Inferior parietal cortex (tissue), 1 donor: ENCODE measurements around the gene UBE3A.
"Not testable (repeated sequence)": the region's sequence is repeated elsewhere in the genome, so short reads cannot be mapped to it uniquely, and the experiment has no call there.

Experiments
- DNase-seq: peaks from one replicate; pipeline ENCODE4 v3.0.0-alpha.2; 2016; ENCODE audit errors: extremely low spot score

UBE3A gene

DNA sequence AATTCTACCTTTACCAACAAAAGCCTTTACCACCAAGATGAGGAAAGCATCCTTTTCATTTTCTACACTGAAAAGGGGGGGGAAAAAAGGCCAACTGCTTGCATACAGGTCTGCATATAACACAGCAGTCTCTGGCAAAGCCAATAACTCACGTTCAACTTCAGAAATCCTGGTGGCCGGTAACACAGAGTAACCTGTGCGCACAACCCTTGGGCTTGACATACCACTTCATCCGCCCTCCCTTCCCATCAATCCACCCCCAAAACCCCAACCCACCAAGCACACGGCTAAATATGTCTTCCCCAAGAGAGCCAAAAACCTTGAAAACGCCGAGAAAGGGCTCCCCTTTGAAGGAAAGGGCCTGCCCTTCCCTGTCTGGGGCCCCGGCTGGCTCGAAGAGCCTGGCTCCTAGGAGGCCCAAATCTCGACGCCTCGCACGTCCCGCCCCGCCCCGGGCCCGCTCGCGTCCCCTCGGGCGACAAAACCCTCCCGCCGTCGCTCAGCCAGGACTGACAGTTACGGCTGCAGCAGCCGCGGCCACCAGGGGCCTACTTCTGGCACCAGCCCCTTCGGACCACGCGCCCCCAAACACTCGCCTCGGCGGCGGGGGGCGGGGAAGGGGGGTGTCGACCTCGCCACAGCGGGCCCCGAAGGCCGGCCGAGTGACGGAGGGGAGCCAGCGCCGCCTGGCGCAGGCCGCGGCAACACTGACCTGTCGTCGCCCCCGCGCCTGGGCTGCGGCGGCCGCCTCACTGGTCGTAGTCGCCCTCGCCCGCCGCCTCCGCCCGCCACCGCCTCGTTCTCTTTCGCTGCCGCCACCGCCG is 835 bp downstream of the UBE3A start:
- no peak for DNase-seq

DNA sequence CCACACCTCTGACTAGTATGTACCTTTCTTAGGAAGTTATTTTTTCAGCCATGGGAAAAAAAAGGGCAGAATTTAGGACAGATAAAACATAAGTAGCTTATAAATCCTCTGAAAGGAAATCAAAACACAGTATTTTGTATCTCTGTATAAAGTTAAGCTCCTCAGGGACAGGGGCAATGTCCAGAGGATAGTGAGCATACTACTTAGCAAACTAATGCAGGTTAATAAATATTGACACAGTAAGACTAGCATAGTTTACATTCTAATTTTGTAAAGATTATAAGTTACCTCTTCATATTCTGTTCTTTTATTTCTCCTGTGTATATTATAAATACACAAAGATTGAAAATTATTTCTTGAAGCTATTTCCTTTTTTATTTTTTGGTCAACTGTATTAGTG is 2.1 kb downstream of the UBE3A start:
- DNase-seq = no peak

DNA sequence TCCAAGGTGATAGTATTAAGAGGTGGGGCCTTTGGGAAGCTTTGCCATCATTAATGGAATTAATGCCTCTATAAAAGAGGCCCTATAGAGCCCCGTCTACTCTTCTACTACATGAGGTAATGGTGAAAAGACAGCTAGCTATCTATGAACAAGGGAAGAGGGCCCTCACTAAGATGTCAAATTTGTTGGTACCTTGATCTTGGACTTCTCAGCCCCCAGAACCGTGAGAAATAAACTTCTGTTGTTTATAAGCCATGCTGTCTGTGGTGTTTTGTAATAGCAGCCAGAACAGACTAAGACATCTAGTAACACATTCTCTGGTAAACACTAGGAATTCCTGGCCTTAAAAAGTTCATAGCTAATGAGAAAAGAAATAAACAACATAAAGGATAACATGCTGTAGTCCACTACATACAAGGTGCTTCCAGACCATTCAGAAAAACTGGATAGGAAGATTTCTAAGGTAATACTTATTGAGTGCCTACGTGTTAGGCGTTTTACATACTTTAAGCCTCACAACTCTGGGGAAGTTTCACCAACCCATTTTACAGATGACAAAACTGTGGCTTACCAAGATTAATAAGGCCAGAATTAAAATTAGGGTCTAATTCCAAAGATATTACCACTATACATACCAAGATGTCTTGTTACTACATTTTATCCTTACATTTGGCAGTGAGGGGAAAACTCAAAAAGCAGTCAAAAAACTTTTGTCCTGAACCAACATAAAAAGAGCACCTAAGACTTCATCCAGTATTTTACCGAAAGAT is 3.2 kb downstream of the UBE3A start:
- no peak for DNase-seq

DNA sequence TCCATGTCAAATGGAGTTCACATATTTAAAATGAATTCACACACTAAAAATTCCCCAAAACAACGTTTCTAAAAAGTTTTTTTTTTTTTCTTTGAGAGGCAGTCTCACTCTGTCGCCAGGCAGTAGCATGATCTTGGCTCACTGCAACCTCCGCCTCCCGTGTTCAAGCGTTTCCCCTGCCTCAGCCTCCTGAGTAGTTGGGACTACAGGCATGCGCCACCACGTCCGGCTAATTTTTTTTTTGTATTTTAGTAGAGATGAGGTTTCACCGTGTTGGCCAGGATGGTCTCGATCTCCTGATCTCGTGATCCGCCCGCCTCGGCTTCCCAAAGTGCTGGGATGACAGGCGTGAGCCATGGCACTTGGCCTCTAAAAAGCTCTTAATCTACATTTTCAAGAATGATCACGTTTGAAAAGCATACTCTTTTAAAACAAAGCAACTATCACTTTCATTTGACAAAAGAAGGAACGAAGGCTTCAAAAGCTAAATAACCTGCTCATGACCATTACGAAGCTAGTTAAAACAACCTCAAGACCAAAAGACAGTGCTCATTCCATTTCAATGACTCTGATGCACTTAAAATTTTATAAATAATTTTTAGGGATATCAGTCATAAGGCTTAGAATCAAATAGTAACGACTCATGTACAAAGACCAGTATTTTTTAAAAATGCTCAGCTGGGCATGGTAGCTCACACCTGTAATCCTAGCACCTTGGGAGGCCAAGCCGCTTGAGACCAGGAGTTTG is 5.5 kb downstream of the UBE3A start:
- no peak for DNase-seq

DNA sequence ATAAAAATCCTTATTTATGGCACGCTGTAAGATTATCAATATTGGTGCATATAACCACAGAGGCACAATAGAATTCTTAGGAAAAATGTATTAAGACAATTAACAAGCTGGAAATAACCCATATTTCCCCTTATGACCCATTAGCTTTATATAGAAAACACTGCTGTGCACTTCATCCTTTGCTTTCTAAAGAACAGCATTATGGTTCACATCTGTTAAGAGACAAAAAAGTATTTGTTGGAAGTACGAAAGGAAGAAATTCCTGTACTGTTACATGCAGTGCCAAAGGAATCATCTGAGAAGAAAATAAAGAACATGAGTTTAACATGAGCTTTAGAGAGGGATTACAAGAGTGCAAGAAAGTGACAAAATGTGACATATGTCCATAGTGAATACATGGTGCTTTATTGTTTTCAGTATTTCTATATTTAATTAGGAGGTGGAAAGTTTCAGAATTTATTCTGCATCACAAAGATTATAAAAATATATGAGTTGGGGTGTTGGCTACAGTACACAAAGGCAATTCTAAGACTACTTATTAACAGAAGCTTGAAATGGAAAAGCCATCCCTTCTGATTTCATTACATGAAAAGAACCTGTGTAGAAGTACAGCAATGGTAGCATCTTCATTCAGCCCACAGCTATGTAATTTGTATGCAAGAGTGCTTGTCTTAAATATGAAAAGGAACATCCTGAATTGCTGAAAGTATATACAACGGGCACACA is 6.8 kb downstream of the UBE3A start:
- DNase-seq = no peak

DNA sequence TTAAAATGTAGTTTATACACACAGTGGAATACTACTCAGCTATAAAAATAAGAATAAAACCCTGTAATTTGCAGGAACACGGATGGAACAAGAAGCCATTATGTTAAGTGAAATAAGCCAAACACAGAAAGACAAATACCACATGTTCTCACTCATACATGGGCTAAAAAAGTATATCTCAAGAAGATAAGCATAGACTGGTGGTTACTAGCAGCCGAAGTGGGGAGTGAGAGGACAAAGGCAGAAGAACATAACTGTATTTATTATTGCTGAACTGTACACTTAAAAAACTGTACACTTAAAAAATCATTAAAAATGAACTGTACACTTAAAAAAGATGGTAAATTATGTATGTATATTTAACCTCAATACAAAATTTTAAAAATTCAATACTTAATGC is 11.0 kb downstream of the UBE3A start:
- DNase-seq = no peak

DNA sequence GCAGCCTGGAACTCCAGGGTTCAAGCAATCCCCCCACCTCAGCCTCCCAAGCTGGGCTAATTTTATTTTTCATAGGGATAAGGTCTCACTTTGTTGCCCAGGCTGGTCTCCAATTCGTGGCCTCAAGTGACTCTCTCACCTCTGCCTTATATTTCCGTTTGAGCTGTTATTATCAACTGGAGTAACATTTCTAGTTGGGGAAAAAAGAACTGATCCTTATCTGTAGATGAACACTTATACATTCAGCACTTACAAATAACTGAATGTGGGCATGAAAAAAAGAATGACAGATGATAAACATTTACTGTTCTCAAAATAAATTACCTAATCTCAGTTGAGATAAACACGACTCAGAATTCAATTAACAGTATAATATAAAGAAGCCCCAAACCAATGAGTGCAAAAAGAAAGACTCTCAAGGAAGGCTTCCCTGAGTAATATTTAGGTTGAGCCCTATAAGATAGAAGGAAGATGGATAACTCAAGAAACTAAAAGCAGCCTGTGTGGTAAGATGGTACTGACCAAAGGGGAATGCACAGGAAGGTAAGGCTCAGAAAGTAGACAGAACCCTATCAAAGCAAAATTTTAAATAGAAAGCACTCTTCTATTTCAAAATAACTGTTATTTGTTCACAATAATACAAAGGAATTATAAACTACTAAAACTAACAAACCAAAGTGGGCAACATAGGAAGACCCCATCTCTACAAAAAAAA is 11.8 kb downstream of the UBE3A start:
- no peak for DNase-seq

DNA sequence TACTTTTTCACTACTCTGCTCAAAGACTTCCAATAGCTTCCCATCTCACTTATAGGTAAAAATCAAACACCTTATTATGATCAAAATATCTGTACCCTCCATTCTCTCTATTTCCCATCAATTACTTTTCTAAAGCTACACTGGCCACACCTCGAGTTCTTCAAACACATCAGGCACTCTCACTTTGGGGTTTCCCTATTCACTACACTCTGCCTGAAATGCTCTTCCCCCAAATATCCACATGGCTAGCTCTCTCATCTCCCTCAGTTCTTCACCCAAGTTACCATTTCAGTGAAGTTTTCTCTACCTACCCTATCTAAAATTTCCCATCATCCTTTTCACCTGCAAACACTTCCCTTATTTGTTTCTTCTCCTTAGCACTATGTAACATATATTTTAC is 14.8 kb downstream of the UBE3A start:
- DNase-seq = no peak

DNA sequence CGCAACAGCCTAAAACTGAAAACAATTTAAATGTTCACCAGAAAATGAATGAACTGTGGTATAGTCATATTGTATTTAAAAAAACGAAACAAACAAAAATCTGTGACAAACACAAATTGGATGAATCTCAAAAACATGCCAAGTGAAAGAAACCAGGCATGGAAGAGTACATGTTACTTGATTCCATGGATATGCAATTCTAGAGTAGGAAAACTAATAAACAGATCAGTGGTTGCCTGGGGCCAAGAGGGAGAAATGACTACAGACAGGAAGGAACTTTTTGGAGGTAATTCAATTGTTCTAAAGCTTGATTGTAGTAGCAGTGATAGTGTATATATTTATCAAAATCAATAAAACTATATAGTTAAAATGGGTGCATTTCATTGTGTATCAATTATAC is 16.8 kb downstream of the UBE3A start:
- no peak for DNase-seq

DNA sequence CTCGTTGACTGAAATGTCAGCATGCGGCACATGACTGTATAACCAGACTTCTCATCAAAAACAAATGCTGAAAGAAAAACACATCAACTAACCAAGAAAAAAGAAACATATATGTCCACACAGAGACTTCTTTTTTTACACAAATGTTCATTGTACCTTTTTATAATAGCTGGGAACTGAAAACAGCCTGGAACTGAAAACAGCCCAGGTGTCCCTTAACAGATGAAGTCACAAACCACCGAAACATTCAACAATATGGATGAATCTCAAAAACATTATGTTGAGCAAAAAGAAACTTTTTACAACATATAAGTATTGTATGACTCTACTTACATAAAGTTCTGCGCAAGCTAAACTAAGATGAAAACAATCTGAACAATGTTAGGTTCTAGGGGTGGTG is 20.6 kb downstream of the UBE3A start:
- DNase-seq = no peak

DNA sequence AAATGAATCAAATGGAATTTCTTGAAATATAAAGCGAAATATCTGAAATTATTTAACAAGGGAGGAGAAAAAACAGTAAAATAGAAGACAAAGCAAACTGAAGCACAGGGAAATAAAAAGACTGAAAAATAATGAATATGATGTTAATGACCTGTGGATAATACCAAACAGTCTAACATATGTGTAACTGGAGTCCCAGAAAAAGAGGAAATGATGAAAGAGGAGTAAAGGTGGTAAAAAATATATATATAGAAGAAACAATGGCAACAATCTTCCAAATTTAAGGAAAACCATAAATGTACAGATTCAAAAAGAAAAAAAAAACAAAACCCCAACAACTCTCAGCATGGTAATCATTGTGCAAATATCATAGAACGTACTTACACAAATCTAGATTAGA is 21.2 kb downstream of the UBE3A start:
- no peak for DNase-seq

DNA sequence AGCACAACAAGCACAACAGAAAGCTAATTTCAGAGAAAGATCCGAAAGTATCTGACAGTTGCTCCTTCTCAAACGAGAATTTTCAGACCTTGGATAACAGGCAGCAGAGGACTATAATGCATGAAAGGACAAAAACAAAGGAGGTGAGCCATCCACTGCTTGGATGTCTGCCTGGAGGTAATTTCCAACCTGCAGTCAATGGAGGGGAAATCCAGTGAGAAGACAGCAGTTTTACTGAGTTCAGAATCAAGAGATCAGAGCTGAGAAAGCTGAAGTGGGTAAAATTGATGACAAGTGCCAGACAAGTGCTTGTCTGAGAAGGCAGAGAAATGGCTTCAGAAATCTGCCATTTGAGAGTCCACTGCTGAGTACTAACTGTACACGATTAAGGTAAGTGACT is 22.1 kb downstream of the UBE3A start:
- DNase-seq = no peak

DNA sequence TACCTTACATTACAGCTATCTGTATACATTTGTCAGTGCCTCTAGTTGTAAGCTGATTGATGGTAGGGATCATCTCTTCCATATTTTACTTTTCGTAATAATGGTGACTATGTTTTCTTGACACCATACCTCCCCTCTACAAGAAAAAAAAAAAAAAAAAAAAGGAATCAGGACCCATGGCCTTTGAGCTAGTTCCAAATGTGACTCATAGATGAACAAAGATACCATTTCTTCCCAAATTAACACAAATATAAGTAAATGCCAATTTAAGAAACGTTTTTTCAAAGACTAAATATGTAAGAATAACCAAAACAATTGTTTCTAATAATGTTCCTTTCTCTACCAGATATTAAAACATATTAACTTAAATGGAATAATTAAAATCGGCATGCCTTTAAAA is 23.1 kb downstream of the UBE3A start:
- DNase-seq = no peak

DNA sequence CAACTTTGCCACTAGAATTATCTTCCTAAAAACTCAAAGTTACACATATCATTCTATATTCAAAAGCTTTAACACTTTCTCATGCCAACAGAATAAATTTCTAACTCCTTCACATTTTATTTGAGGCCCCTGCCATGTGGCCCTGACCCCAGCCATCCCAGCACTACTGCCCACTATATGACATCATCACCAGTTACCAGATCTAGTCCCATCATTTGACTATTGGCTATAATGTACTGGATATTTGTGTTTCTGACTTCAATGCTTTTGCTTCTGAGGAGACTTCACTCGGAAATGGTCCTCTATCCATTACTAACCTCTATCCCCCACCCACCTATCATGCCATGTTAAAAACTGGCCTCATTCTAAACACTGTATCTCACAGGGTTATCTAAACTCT is 23.6 kb downstream of the UBE3A start:
- no peak for DNase-seq

DNA sequence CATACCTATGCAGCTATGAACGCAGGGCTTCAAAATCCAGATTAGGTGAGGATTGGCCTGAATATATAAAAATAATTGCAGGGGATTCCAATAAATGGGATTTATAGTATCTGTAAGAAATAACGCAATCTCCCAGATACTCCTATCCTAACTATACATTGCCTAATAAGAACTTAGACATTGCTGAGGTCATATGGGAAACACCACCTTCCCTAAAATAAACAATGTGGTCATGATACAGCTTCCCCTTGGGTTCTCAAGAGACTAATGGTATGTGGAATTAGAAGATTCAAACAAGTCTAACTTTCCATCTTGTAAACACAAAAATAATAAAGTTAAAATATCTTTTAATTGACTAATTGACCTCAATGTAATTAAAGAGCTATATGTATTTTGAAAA is 28.2 kb downstream of the UBE3A start:
- DNase-seq = no peak

DNA sequence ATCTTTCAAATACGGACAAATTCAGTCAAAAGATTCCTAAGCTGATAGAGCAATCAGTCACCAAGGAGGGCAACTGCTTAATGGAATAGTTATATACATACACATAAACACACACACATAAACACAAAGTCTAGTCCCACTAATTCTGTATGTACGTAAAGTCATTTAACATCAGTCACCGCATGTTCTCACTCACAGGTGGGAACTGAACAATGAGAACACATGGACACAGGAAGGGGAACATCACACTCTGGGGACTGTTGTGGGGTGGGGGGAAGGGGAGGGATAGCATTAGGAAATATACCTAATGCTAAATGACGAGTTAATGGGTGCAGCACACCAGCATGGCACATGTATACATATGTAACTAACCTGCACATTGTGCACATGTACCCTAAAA is 29.1 kb downstream of the UBE3A start:
- not testable (repeated sequence) for DNase-seq

DNA sequence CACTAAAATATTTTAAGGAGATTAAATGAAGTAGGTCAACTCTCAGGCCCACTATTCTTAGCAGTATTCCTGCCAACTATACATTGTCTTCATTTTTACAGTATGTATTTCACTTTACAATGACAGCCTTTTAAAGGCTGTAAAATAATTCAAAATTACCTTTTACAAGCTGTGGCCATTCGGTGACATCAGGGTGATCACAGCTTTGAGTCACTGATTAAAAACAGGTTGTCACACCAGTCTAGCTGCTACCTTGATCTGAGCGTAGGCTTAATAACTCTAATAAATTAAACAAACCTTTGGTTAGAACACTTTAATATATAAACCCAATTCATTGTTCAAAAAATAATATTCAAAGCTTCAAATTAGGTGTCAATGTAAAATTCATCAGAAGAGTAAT is 29.9 kb downstream of the UBE3A start:
- DNase-seq = no peak

DNA sequence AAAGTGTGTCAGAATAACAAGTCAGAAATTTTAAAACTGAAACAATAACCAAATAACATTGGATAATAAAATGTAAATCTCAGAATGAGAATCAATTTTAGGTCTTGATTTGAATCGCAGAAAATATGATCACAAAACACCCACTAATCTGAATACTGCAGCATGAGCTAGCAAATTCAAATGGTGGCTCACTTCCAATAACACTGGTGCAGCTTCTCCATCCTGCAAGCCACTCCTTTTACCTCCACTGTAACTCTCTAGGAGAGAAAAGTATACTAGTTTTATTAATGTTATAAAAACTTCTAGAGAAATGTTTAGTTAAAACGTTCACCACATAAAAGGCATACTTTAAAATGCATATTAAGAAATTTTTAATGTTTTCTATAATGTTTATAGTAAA is 30.4 kb downstream of the UBE3A start:
- DNase-seq = no peak

DNA sequence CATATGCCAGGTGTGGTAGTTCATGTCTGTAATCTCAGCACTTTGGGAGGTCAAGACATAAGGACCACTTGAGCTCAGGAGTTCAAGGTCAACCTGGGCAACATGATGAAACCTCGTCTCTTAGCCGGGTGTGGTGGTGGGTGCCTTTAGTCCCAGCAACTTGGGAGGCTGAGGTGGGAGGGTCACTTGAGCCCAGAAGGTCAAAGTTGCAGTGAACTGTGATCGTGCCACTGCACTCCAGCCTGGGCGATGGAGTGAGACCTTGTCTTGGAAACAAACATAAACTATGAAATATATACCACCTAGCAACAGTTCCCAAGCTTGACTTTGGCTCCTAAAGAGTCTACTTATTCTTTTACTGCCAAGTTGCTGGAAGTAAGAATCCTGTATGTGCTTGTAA is 30.9 kb downstream of the UBE3A start:
- no peak for DNase-seq

DNA sequence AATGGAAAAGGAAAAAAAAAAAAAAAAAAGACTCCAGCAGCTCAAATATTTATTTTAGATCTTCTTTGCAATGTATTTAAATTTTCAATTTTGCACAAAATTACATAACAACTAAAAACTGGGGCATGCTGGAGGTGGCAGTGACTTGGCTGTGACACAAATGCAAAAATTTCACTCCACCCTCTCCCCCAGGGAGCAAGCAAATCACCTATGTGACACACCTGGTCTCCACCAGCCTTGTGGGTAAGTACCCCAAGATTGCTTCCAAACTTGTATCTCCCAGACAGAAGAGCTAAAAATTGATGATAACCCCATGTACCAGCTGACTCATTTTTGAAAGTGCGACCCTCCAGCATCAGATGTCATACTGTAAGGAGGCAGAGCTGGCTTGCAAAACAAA is 32.0 kb downstream of the UBE3A start:
- no peak for DNase-seq

DNA sequence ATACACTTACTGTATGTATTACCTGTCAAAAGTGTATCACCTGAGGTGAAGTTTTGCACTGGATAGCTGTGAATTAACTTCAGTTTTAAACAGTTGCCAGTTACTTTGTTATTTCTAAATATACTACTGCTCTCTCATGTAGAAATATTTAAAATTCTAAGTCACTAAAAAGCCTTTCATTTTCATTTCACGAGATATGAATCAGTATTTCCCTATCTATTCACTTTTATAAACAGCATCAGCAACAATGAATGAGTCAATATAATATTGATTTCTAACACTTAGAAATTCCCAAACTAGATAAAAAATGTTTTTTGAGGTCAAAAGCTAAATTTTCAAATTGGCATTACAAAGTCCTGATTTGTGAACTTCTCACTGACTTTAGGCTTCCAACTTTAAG is 32.6 kb downstream of the UBE3A start:
- no peak for DNase-seq
